Measurements from ENCODE around the gene COL16A1. TPM values are rescaled to one million over a fixed set of nuclear protein-coding genes. Genes with fewer than 3 reads are reported as not detected.
A peak's percentile ranks its signal among the peaks of the same experiment; 100 is the strongest.

COL16A1 gene
- total RNA-seq, 1 donor from 2014 or later: 158 TPM

- DNase-seq: no peak
Measured at GRCh38 chr1:31645274-31645568, 58.6 kb downstream of the COL16A1 start.

GRCh38 chr1:31644560-31645273 lies 59.1 kb downstream of the COL16A1 start, which contains the start of gene PEF1:
Gene PEF1, minus strand, starts transcription at chr1:31644876. Its CDS starts 12 bp downstream, at chr1:31644864.
- peak; percentile 100 for DNase-seq

GRCh38 chr1:31643976-31644559 lies 59.7 kb downstream of the COL16A1 start:
- no peak for DNase-seq

GRCh38 chr1:31642897-31643296 lies 60.9 kb downstream of the COL16A1 start:
- DNase-seq: no peak

GRCh38 chr1:31642366-31642765 lies 61.5 kb downstream of the COL16A1 start:
- no peak for DNase-seq

GRCh38 chr1:31640964-31641363 lies 62.9 kb downstream of the COL16A1 start:
- no peak for DNase-seq

- no peak for DNase-seq
Measured at GRCh38 chr1:31640179-31640578, 63.6 kb downstream of the COL16A1 start.

GRCh38 chr1:31639543-31639942 lies 64.3 kb downstream of the COL16A1 start:
- DNase-seq: no peak

- peak; percentile 33 for DNase-seq
Measured at GRCh38 chr1:31637915-31638673, 65.7 kb downstream of the COL16A1 start.

- no peak for DNase-seq
Measured at GRCh38 chr1:31633117-31633516, 70.7 kb downstream of the COL16A1 start.

- no peak for DNase-seq
Measured at GRCh38 chr1:31632649-31633048, 71.2 kb downstream of the COL16A1 start.

- no peak for DNase-seq
Measured at GRCh38 chr1:31628931-31629556, 74.8 kb downstream of the COL16A1 start.

GRCh38 chr1:31627930-31628559 lies 75.8 kb downstream of the COL16A1 start:
- peak; percentile 60 for DNase-seq

GRCh38 chr1:31627301-31627929 lies 76.4 kb downstream of the COL16A1 start:
- no peak for DNase-seq

GRCh38 chr1:31626223-31627207 lies 77.3 kb downstream of the COL16A1 start:
- no peak for DNase-seq

GRCh38 chr1:31625561-31626222 lies 78.1 kb downstream of the COL16A1 start:
- DNase-seq: no peak

GRCh38 chr1:31624731-31625514 lies 78.9 kb downstream of the COL16A1 start:
- DNase-seq: no peak

GRCh38 chr1:31624309-31624708 lies 79.5 kb downstream of the COL16A1 start:
- no peak for DNase-seq

GRCh38 chr1:31623365-31623764 lies 80.5 kb downstream of the COL16A1 start:
- no peak for DNase-seq
